ENCODE measurements around the gene PPP1R13B. TPM values are rescaled to one million over a fixed set of nuclear protein-coding genes. Genes with fewer than 3 reads are reported as not detected.

The PPP1R13B gene
- total RNA-seq, 1 experiment from 2014 or later, result 19.0 TPM

DNA sequence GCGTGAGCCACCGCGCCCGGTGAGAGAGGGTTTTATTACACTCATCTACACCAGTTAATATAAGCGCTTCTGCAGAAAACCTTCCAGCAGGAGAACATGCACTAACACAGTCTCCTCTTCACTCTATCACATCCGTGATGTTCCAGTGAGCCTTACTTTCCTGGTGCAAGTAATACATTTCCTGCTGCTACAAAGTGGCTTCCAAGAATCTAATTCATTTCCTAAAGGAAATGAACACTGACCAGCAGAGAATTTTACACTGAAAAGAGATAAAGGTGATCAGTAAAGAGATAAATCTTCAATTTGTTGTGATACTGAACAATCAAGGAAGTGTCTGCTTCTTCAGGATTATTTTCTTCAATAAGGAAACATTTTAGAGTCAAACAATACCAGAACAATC, 92.3 kb downstream of the PPP1R13B start:
- H3K27ac ChIP-seq (ENCODE audit: low read length), result no peak overlapping the region
- no peaks in the 10 kb centered on the region for H3K4me1 ChIP-seq (ENCODE audit: control insufficient read depth, insufficient read depth, low read length)
- intact Hi-C loops (cut with micrococcal nuclease; ENCODE audit: unreplicated experiment), result no loop called here
- no peak for DNase-seq (ENCODE audit: low read depth, low spot score)
- no peaks in the 10 kb centered on the region for H3K9me3 ChIP-seq (ENCODE audit: control insufficient read depth, insufficient read depth, low read depth, low read length)
- no peaks in the 10 kb centered on the region for H3K36me3 ChIP-seq (ENCODE audit: control insufficient read depth, insufficient read depth, low read length)
- H3K4me3 ChIP-seq (ENCODE audit: low read depth in 2 of 2, low read length in 2 of 2), result no peak overlapping the region
- no peak for ATAC-seq
- BruUV-seq (replicated peaks), result no TSS peak
- H3K27me3 ChIP-seq (ENCODE audit: control insufficient read depth, insufficient read depth, low read length), result no peaks in the 10 kb centered on the region
- ChIA-PET CTCF (no interaction called here), POLR2A (no interaction called here)
- TF ChIP-seq, protein P1, sequence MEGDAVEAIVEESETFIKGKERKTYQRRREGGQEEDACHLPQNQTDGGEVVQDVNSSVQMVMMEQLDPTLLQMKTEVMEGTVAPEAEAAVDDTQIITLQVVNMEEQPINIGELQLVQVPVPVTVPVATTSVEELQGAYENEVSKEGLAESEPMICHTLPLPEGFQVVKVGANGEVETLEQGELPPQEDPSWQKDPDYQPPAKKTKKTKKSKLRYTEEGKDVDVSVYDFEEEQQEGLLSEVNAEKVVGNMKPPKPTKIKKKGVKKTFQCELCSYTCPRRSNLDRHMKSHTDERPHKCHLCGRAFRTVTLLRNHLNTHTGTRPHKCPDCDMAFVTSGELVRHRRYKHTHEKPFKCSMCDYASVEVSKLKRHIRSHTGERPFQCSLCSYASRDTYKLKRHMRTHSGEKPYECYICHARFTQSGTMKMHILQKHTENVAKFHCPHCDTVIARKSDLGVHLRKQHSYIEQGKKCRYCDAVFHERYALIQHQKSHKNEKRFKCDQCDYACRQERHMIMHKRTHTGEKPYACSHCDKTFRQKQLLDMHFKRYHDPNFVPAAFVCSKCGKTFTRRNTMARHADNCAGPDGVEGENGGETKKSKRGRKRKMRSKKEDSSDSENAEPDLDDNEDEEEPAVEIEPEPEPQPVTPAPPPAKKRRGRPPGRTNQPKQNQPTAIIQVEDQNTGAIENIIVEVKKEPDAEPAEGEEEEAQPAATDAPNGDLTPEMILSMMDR (IDR thresholded peaks at IDR 0.05), result no peak
- in situ Hi-C loops (cut with HindIII; ENCODE audit: low pct_unique_long_range_greater_than_20kb, low sequenced_read_pairs), result no loop called here

DNA sequence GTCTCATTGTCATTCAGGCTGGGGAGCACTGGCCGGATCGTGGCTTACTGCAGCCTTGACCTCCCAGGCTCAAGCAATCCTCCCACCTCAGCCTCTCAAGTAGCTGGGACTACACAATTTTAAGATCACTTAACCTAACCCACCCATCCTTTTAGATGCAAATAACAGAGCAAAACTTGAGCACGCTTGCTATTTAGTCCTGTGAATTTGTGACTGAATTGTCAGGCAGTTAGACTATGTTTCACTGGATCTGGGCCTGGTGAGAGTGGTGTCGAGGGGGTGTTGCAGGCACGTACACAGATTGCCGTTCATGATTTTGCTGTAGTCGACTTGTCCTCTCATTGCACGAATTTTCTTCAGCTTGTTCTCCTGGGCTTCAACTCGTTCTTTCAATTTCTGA, 93.6 kb downstream of the PPP1R13B start:
- ChIA-PET CTCF (interaction anchor here (0.7 kb wide), 1 partner anchor 41 kb away, joined by 4 read pairs; no protein-coding TSS in a partner anchor), POLR2A (no interaction called here)
- Histone ChIP-seq H3K4me3 (ENCODE audit: low read depth in 2 of 2, low read length in 2 of 2) (no peak overlapping the region), H3K9me3 (ENCODE audit: control insufficient read depth, insufficient read depth, low read depth, low read length) (no peaks in the 10 kb centered on the region), H3K27ac (ENCODE audit: low read length) (no peak overlapping the region), H3K36me3 (ENCODE audit: control insufficient read depth, insufficient read depth, low read length) (no peaks in the 10 kb centered on the region), H3K27me3 (ENCODE audit: control insufficient read depth, insufficient read depth, low read length) (no peaks in the 10 kb centered on the region), H3K4me1 (ENCODE audit: control insufficient read depth, insufficient read depth, low read length) (no peaks in the 10 kb centered on the region)
- BruUV-seq (replicated peaks), result no TSS peak
- no peak for DNase-seq (ENCODE audit: low read depth, low spot score)
- intact Hi-C loops (cut with micrococcal nuclease; ENCODE audit: unreplicated experiment), result no loop called here
- in situ Hi-C loops (cut with HindIII; ENCODE audit: low pct_unique_long_range_greater_than_20kb, low sequenced_read_pairs), result no loop called here
- TF ChIP-seq TCF7L2 (IDR thresholded peaks at IDR 0.05; ENCODE audit: low read depth, low read length) (no peak), SIN3A (IDR thresholded peaks at IDR 0.05; ENCODE audit: borderline replicate concordance, insufficient read depth, low read depth, low read length) (no peak), POLR2AphosphoS5 (IDR thresholded peaks at IDR 0.05; ENCODE audit: low read depth, low read length) (no peak)
- TF ChIP-seq, protein P1 (IDR thresholded peaks at IDR 0.05), result no peak
- TF ChIP-seq, protein P2, sequence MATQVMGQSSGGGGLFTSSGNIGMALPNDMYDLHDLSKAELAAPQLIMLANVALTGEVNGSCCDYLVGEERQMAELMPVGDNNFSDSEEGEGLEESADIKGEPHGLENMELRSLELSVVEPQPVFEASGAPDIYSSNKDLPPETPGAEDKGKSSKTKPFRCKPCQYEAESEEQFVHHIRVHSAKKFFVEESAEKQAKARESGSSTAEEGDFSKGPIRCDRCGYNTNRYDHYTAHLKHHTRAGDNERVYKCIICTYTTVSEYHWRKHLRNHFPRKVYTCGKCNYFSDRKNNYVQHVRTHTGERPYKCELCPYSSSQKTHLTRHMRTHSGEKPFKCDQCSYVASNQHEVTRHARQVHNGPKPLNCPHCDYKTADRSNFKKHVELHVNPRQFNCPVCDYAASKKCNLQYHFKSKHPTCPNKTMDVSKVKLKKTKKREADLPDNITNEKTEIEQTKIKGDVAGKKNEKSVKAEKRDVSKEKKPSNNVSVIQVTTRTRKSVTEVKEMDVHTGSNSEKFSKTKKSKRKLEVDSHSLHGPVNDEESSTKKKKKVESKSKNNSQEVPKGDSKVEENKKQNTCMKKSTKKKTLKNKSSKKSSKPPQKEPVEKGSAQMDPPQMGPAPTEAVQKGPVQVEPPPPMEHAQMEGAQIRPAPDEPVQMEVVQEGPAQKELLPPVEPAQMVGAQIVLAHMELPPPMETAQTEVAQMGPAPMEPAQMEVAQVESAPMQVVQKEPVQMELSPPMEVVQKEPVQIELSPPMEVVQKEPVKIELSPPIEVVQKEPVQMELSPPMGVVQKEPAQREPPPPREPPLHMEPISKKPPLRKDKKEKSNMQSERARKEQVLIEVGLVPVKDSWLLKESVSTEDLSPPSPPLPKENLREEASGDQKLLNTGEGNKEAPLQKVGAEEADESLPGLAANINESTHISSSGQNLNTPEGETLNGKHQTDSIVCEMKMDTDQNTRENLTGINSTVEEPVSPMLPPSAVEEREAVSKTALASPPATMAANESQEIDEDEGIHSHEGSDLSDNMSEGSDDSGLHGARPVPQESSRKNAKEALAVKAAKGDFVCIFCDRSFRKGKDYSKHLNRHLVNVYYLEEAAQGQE (IDR thresholded peaks at IDR 0.05; ENCODE audit: insufficient read depth in 1 of 2, low read depth in 2 of 2, low read length in 1 of 2), result no peak
- ATAC-seq, result no peak

DNA sequence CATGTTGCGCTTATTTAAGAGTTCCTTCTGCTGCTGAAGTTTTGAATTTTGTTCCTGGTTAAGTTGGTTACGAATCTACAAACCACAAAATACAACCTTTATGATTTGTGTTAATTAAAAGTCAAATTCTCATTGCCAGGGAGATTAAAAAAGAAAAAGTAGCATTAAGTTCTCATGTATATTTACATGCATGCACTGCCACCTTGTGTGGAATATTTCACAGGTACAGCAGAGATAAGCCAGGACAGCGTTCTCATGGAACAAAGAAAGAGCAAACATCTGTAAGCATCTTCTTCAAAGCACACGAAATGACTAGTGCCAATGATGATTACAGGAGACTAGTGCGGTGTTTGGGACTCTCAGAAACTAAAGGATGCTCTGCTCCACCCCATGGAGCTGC, 97.5 kb downstream of the PPP1R13B start:
- Histone ChIP-seq H3K4me3 (ENCODE audit: low read depth in 2 of 2, low read length in 2 of 2) (no peak overlapping the region), H3K27ac (ENCODE audit: low read length) (no peak overlapping the region), H3K4me1 (ENCODE audit: control insufficient read depth, insufficient read depth, low read length) (no peaks in the 10 kb centered on the region), H3K27me3 (ENCODE audit: control insufficient read depth, insufficient read depth, low read length) (no peaks in the 10 kb centered on the region), H3K9me3 (ENCODE audit: control insufficient read depth, insufficient read depth, low read depth, low read length) (no peaks in the 10 kb centered on the region), H3K36me3 (ENCODE audit: control insufficient read depth, insufficient read depth, low read length) (no peaks in the 10 kb centered on the region)
- no peak for TF ChIP-seq SIN3A (IDR thresholded peaks at IDR 0.05; ENCODE audit: borderline replicate concordance, insufficient read depth, low read depth, low read length)
- TF ChIP-seq, protein P2 (IDR thresholded peaks at IDR 0.05; ENCODE audit: insufficient read depth in 1 of 2, low read depth in 2 of 2, low read length in 1 of 2), result no peak
- TF ChIP-seq TCF7L2 (IDR thresholded peaks at IDR 0.05; ENCODE audit: low read depth, low read length), result no peak
- TF ChIP-seq, protein P1 (IDR thresholded peaks at IDR 0.05), result no peak
- no peak for TF ChIP-seq POLR2AphosphoS5 (IDR thresholded peaks at IDR 0.05; ENCODE audit: low read depth, low read length)
- in situ Hi-C loops (cut with HindIII; ENCODE audit: low pct_unique_long_range_greater_than_20kb, low sequenced_read_pairs), result no loop called here
- ChIA-PET CTCF (no interaction called here), POLR2A (no interaction called here)
- BruUV-seq (replicated peaks), result no TSS peak
- ATAC-seq (no peak), DNase-seq (ENCODE audit: low read depth, low spot score) (no peak)
- intact Hi-C loops (cut with micrococcal nuclease; ENCODE audit: unreplicated experiment), result no loop called here
